RCC 7860 (cell line): ENCODE results near the gene DNAJB13.
"Not testable (repeated sequence)": the region's sequence is repeated elsewhere in the genome, so short reads cannot be mapped to it uniquely, and the experiment has no call there.

Source experiments
- DNase-seq: peaks from one replicate; pipeline ENCODE4 v3.0.0-alpha.2; 2015; ENCODE audit warnings: low spot score
- FAIRE-seq: peaks from 2 replicates; lab custom pipeline; 2012; peaks lifted over from hg19 to GRCh38; lab: Jason Lieb, UNC

The DNAJB13 gene, protein sequence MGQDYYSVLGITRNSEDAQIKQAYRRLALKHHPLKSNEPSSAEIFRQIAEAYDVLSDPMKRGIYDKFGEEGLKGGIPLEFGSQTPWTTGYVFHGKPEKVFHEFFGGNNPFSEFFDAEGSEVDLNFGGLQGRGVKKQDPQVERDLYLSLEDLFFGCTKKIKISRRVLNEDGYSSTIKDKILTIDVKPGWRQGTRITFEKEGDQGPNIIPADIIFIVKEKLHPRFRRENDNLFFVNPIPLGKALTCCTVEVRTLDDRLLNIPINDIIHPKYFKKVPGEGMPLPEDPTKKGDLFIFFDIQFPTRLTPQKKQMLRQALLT

GRCh38 chr11:73950869-73951710 lies at the start of gene DNAJB13:
Gene DNAJB13 (plus strand): TSS chr11:73951026. CDS start chr11:73951070, 44 bp downstream.
- no peak for FAIRE-seq
- DNase-seq = peak; percentile 47

GRCh38 chr11:73902303-73902702 lies 48.5 kb upstream of the DNAJB13 start:
- DNase-seq = no peak
- no peak for FAIRE-seq

- peak; percentile 40 for DNase-seq
These were observed 43.6 kb upstream of the DNAJB13 start for GRCh38 chr11:73907191-73907590.

DNA sequence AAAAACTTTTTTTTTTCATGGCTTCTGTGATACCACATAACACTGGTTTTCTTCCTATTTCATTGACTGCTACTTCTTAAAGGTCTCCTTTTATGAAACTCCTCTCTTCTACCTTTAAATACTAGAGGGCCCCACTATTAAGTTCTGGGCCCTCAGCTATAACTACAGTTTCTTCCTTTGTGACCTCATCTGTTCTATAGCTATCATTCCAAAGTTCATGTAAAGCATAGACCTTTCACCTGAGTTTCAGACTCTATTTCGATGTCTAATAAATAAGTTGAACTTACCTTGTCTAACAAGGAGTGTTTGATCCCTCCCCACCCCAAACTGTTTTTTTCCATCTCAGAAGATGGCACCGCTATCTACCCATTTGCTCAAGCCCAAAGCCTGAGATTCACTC lies 38.8 kb upstream of the DNAJB13 start:
- FAIRE-seq (no peak), DNase-seq (no peak)

More at GRCh38 chr11:73907191-73907590, 43.6 kb upstream of the DNAJB13 start:
- no peak for FAIRE-seq

DNA sequence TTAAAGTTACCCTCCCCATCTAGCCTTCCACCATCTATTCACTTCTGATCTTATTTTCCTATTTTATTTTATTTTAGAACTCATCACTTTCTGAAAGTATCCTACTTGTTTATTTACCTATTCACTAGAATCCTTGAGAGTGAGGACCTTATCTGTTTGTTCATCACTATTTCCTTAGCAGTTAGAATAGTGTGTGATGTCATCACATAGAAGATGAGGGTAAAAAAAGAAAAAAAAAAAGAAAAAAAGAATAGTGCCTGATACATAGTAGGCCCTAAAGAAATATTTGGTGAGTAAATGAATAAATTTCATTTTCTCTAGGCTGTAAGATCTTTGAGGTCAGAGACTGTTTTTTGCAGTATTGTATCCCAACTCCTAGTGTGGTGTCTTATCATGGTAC lies 37.4 kb upstream of the DNAJB13 start:
- no peak for DNase-seq
- no peak for FAIRE-seq

- no peak for FAIRE-seq
- no peak for DNase-seq
These were observed 36.5 kb upstream of the DNAJB13 start for GRCh38 chr11:73914284-73914683.

GRCh38 chr11:73916435-73916834 lies 34.4 kb upstream of the DNAJB13 start:
- FAIRE-seq (no peak), DNase-seq (no peak)

DNA sequence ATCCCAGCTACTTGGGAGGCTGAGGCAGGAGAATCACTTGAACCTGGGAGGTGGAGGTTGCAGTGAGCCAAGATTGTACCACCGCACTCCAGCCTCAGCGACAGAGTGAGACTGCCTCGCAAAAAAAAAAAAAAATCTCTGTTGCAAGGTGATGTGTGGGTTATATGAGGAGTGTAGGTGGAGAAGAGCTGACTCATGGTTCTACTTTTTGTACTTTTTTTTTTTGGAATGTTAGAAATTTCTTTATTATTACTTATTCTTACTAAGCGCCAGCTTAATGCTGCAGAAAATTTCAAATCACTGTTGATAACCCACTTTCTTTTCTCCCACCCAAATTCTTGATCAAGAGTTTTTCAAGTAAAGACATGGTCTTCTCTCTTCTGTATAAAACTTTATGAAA lies 29.6 kb upstream of the DNAJB13 start:
- FAIRE-seq = no peak

GRCh38 chr11:73929388-73929787 lies 21.4 kb upstream of the DNAJB13 start:
- FAIRE-seq (no peak), DNase-seq (no peak)

More for the DNA sequence above, 29.6 kb upstream of the DNAJB13 start:
- no peak for DNase-seq

GRCh38 chr11:73931039-73931645 lies 19.7 kb upstream of the DNAJB13 start:
- DNase-seq (peak; percentile 66), FAIRE-seq (peak; percentile 15)

- DNase-seq (no peak), FAIRE-seq (no peak)
These were observed 18.9 kb upstream of the DNAJB13 start for GRCh38 chr11:73931951-73932350.

DNA sequence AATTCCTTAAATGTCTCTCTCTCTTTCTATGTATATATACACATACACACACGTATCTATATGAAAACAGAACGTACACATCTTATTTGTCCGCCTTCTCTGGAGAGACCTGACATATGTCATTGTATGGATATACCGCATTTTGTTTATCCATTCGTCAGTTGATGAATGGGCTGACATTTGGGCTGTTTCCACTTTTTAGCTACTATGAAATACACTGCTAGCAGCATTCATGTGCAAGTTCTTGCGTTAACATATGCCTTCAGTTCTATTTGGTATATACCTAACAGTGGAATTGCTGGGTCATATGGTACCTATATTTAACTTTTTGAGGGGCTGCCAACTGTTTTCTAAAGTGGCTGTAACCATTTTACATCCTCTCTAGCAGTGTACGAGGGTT lies 18.0 kb upstream of the DNAJB13 start:
- DNase-seq = no peak
- FAIRE-seq = no peak

DNA sequence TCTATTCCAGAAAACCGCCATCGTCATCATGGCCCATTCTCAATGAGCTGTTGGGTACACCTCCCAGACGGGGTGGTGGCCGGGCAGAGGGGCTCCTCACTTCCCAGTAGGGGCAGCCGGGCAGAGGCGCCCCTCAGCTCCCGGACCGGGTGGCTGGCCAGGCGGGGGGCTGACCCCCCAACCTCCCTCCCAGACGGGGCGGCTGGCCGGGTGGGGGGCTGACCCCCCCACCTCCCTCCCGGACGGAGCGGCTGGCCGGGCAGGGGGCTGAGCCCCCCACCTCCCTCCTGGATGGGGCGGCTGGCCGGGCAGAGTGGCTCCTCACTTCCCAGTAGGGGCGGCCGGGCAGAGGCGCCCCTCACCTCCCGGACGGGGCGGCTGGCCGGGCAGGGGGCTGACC lies 14.8 kb upstream of the DNAJB13 start:
- not testable (repeated sequence) for FAIRE-seq, DNase-seq

- DNase-seq = peak; percentile 47
- FAIRE-seq = no peak
These were observed 11.7 kb upstream of the DNAJB13 start for GRCh38 chr11:73939096-73939495.

GRCh38 chr11:73940801-73941570 lies 9.8 kb upstream of the DNAJB13 start:
- no peak for DNase-seq
- no peak for FAIRE-seq

GRCh38 chr11:73942010-73942409 lies 8.8 kb upstream of the DNAJB13 start:
- DNase-seq (no peak), FAIRE-seq (no peak)

GRCh38 chr11:73944085-73944484 lies 6.7 kb upstream of the DNAJB13 start:
- no peak for FAIRE-seq
- DNase-seq = no peak

- DNase-seq (no peak), FAIRE-seq (no peak)
These were observed 5.9 kb upstream of the DNAJB13 start for GRCh38 chr11:73944901-73945300.

DNA sequence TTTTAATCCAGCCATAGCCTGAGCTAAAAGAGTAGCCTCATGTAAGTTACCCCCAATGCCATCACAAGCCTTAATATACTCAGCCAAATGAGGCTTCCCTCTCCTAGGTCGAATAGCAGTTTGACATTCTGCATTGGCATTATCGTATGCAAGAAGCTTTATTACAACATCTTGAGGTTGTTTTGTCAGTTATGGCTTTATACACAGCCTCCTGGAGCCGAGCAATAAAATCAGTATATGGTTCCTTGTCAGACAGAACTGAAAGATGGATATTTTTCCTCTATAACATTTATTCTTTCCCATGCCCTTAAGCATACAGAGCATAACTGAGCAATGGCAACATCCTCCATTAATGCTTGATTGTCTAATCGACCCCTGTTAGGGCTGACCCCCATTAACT lies 5.4 kb upstream of the DNAJB13 start:
- no peak for FAIRE-seq

GRCh38 chr11:73946798-73947458 lies 3.9 kb upstream of the DNAJB13 start:
- FAIRE-seq = no peak
- DNase-seq = no peak

More for the DNA sequence above, 5.4 kb upstream of the DNAJB13 start:
- no peak for DNase-seq
